ENCODE measurements around the gene ATP5MC3. TPM values are rescaled to one million over a fixed set of nuclear protein-coding genes. Genes with fewer than 3 reads are reported as not detected.

The ATP5MC3 gene
- total and polyA plus RNA-seq, 11 donors: 474 to 1,123 (median 1,066) TPM

GRCh38 chr2:175220075-175220474 is 38.6 kb upstream of the ATP5MC3 start:
- 87 to 89% (median 87%) methylated on average over 4 of the region's 4 CpGs for WGBS, 4 donors
- no peaks in the 10 kb centered on the region for H3K9me3 ChIP-seq
- no peaks in the 10 kb centered on the region for H3K36me3 ChIP-seq
- intact Hi-C loops (cut with DNase I): no loop called here
- TF ChIP-seq CTCF (IDR thresholded peaks at IDR 0.05): no peak
- TF ChIP-seq POLR2A (IDR thresholded peaks at IDR 0.05): no peak
- ATAC-seq (no peak), DNase-seq (no peak)
- H3K4me3 ChIP-seq: no peak overlapping the region
- no peak overlapping the region for H3K27ac ChIP-seq
- no peaks in the 10 kb centered on the region for H3K4me1 ChIP-seq
- H3K27me3 ChIP-seq: peaks cover 0 to 9% (median 0%) of the 10 kb centered on the region in 9 donors

GRCh38 chr2:175218551-175218950 is 37.0 kb upstream of the ATP5MC3 start:
- H3K9me3 ChIP-seq: no peaks in the 10 kb centered on the region

GRCh38 chr2:175207741-175208438 is 26.4 kb upstream of the ATP5MC3 start:
- ATAC-seq (peak; percentile 79 to 91 (median 88)), DNase-seq (peak; percentile 23 to 79 (median 69))
- intact Hi-C loops (cut with DNase I): loop anchor here in 2 of 10 donors (5.0 to 10.0 kb wide), 2 partner anchors 74 to 77 kb away; no protein-coding TSS in a partner anchor
- H3K4me1 ChIP-seq: peaks cover 0 to 11% (median 0%) of the 10 kb centered on the region in 12 donors
- TF ChIP-seq POLR2A (IDR thresholded peaks at IDR 0.05) (no peak), CTCF (IDR thresholded peaks at IDR 0.05) (no peak)
- H3K36me3 ChIP-seq: no peaks in the 10 kb centered on the region
- H3K9me3 ChIP-seq: no peaks in the 10 kb centered on the region
- no peak overlapping the region for H3K4me3 ChIP-seq
- H3K27ac ChIP-seq: peak overlapping the region in 1 of 12 donors; percentile 3
- peaks cover 0 to 15% (median 0%) of the 10 kb centered on the region in 9 donors for H3K27me3 ChIP-seq
- 64 to 67% (median 65%) methylated on average over 6 of the region's 6 CpGs for WGBS, 4 donors

More at GRCh38 chr2:175218551-175218950, 37.0 kb upstream of the ATP5MC3 start:
- Histone ChIP-seq H3K4me1 (no peaks in the 10 kb centered on the region), H3K27me3 (peaks cover 0 to 5% (median 0%) of the 10 kb centered on the region in 9 donors), H3K27ac (no peak overlapping the region), H3K4me3 (no peak overlapping the region), H3K36me3 (no peaks in the 10 kb centered on the region)
- TF ChIP-seq CTCF (IDR thresholded peaks at IDR 0.05) (no peak), POLR2A (IDR thresholded peaks at IDR 0.05) (no peak)
- no peak for DNase-seq
- no peak for ATAC-seq
- intact Hi-C loops (cut with DNase I): no loop called here

- intact Hi-C loops (cut with DNase I): loop anchor here in 2 of 10 donors (5.0 to 10.0 kb wide), 2 partner anchors 75 to 78 kb away; no protein-coding TSS in a partner anchor
- Histone ChIP-seq H3K9me3 (no peaks in the 10 kb centered on the region), H3K27me3 (peaks cover 0 to 20% (median 0%) of the 10 kb centered on the region in 9 donors), H3K4me1 (peaks cover 0 to 11% (median 0%) of the 10 kb centered on the region in 12 donors), H3K27ac (no peak overlapping the region), H3K36me3 (no peaks in the 10 kb centered on the region), H3K4me3 (no peak overlapping the region)
- ATAC-seq (no peak), DNase-seq (no peak)
- TF ChIP-seq CTCF (IDR thresholded peaks at IDR 0.05) (no peak), POLR2A (IDR thresholded peaks at IDR 0.05) (no peak)
- 66 to 83% (median 81%) methylated on average over 3 of the region's 3 CpGs for WGBS, 4 donors
These were observed 25.4 kb upstream of the ATP5MC3 start for GRCh38 chr2:175206866-175207265.

All from heart left ventricle (tissue), 16 donors.